Loucy (cell line): ENCODE measurements around the gene OR8A1.

Experiments
- CTCF ChIP-seq: fragments of 200-600 bp; sonication (generic); conservative IDR thresholded peaks from 2 replicates; pipeline ENCODE4 v1.5.1; 2014; ENCODE audit warnings: mild to moderate bottlenecking, antibody characterized with exemption, low read length
- EZH2phosphoT487 ChIP-seq: fragments of 200-600 bp; IDR thresholded peaks from 2 replicates; pipeline ENCODE4 v1.6.1; 2018; ENCODE audit warnings: antibody characterized with exemption, mild to moderate bottlenecking, moderate library complexity, borderline replicate concordance

DNA sequence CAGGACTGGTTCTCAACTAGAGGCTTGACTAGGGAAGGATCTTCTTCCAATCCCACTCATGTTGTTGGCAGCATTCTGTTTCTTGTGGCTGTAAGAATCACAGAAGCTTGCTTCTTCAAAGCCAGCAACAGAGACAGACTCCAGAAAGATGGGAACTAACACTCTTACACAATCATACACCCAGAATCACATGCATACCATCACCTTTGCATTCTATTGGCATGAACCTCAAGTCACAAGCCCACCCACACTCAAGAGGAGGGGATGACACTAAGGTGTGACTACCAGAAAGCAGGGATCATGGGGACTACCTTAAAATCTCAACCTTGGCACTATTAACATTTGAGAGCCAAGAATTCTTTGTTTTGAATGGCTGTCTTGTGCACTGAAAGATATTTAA is 27.8 kb downstream of the OR8A1 start:
- TF ChIP-seq CTCF (no peak), EZH2phosphoT487 (no peak)
